ENCODE results near the gene DOCK9. TPM values are rescaled to one million over a fixed set of nuclear protein-coding genes. Genes with fewer than 3 reads are reported as not detected.

DOCK9 gene
- polyA plus RNA-seq, 1 of the 3 experiments (the other 2 are of a cell fraction), result 16.6 TPM

DNA sequence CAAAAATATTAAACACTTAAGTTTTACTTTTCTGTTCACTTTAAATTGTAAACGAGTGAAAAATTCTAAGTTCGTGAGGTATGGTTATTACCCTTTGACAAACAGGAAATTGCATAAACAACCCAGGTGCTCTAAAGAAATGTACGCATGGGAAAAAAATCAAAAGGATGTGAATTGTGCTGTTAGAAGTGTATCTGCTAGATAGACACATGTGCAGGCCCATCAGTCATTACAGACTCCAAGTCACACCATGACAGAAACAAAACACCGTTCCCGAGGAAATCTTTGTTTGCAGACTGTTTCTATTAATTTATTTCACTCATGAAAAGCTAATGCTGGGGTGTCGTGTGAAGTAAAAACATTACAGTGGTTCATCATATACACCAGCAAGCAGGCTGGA is 17.0 kb upstream of the DOCK9 start:
- Histone ChIP-seq H3F3A (replicated peaks; ENCODE audit: insufficient read depth) (no peaks in the 10 kb centered on the region), H3K36me3 (replicated peaks in 1 of 2; ENCODE audit: control insufficient read depth in 1 of 2, insufficient read depth in 2 of 2, low read length in 1 of 2) (no peaks in the 10 kb centered on the region), H3K9me3 (no peaks in the 10 kb centered on the region), H3K4me3 (ENCODE audit: low read depth in 2 of 2, low read length in 1 of 2) (no peak overlapping the region), H3K27me3 (ENCODE audit: insufficient read depth) (no peaks in the 10 kb centered on the region), H4K20me1 (ENCODE audit: insufficient read depth) (no peaks in the 10 kb centered on the region), H2AFZ (ENCODE audit: low read depth) (no peak overlapping the region), H3K27ac (ENCODE audit: low read depth in 2 of 2, low read length in 1 of 2) (no peak overlapping the region), H3K9ac (no peak overlapping the region), H3K79me2 (ENCODE audit: insufficient read depth) (no peaks in the 10 kb centered on the region), H3K4me1 (ENCODE audit: control insufficient read depth in 1 of 2, insufficient read depth in 2 of 2, low read depth in 1 of 2, low read length in 1 of 2) (peaks cover 21 to 24% of the 10 kb centered on the region in 2 experiments; a peak in 3 of 4 replicates), H3K9me2 (no peaks in the 10 kb centered on the region), H3K4me2 (no peak overlapping the region)
- TF ChIP-seq SIN3A (IDR thresholded peaks at IDR 0.05; ENCODE audit: borderline replicate concordance, low read depth, low read length) (no peak), RCOR1 (IDR thresholded peaks at IDR 0.05; ENCODE audit: low read length) (no peak), GABPA (IDR thresholded peaks at IDR 0.05; ENCODE audit: low read depth) (no peak), EP300 (IDR thresholded peaks at IDR 0.05; ENCODE audit: borderline replicate concordance in 1 of 2, low read depth in 1 of 2, low read length in 1 of 2) (no peak), JUND (IDR thresholded peaks at IDR 0.05) (no peak)
- 93% methylated on average over 6 of the region's 6 CpGs for WGBS (ENCODE audit: low lambda C conversion rate)
- DNase-seq, result no peak
- ChIA-PET POLR2A (no interaction called here), CTCF (no interaction called here)

DNA sequence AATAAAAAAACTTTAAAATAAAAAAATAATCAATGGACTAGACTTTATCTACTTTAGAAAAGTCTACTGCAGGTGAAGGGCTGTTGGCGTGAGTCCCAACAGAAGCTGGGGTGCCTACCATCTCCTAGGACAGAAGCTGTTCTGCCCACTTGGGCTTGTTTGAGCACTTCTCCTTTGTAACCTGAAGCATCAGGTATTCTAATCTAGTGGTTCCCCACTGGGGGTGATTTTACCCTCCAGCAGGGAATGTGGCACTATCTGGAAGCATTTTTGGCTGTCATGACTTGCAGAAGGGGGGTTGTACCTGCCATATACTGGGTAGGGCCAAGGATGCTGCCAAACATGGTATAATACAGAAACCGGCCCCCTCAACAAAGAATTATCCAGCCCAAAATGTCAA is 16.2 kb upstream of the DOCK9 start:
- Histone ChIP-seq H3K9me3 (no peaks in the 10 kb centered on the region), H3K9ac (no peak overlapping the region), H3K4me3 (ENCODE audit: low read depth in 2 of 2, low read length in 1 of 2) (no peak overlapping the region), H4K20me1 (ENCODE audit: insufficient read depth) (no peaks in the 10 kb centered on the region), H3K27ac (ENCODE audit: low read depth in 2 of 2, low read length in 1 of 2) (no peak overlapping the region), H3K9me2 (no peaks in the 10 kb centered on the region), H2AFZ (ENCODE audit: low read depth) (no peak overlapping the region), H3K27me3 (ENCODE audit: insufficient read depth) (no peaks in the 10 kb centered on the region), H3K79me2 (ENCODE audit: insufficient read depth) (no peaks in the 10 kb centered on the region), H3K4me2 (no peak overlapping the region), H3F3A (replicated peaks; ENCODE audit: insufficient read depth) (no peaks in the 10 kb centered on the region), H3K36me3 (replicated peaks in 1 of 2; ENCODE audit: control insufficient read depth in 1 of 2, insufficient read depth in 2 of 2, low read length in 1 of 2) (no peaks in the 10 kb centered on the region), H3K4me1 (ENCODE audit: control insufficient read depth in 1 of 2, insufficient read depth in 2 of 2, low read depth in 1 of 2, low read length in 1 of 2) (peaks cover 14 to 16% of the 10 kb centered on the region in 2 experiments; a peak in 3 of 4 replicates)
- no peak for DNase-seq
- ChIA-PET CTCF (no interaction called here), POLR2A (no interaction called here)
- 100% methylated on average over 2 of the region's 2 CpGs for WGBS (ENCODE audit: low lambda C conversion rate)
- TF ChIP-seq TEAD4 (IDR thresholded peaks at IDR 0.05; ENCODE audit: borderline replicate concordance, insufficient read depth) (no peak), JUND (IDR thresholded peaks at IDR 0.05) (no peak), FOXM1 (IDR thresholded peaks at IDR 0.05; ENCODE audit: low read depth) (no peak), EZH2phosphoT487 (IDR thresholded peaks at IDR 0.05; ENCODE audit: borderline replicate concordance, low read depth) (no peak), RCOR1 (IDR thresholded peaks at IDR 0.05; ENCODE audit: low read length) (no peak), RXRA (IDR thresholded peaks at IDR 0.05; ENCODE audit: borderline replicate concordance, low read depth) (no peak), TAF1 (IDR thresholded peaks at IDR 0.05; ENCODE audit: borderline replicate concordance, low read depth, low read length) (no peak), YY1 (IDR thresholded peaks at IDR 0.05; ENCODE audit: low read depth) (no peak), TCF12 (IDR thresholded peaks at IDR 0.05) (no peak)
- TF ChIP-seq, protein P1, sequence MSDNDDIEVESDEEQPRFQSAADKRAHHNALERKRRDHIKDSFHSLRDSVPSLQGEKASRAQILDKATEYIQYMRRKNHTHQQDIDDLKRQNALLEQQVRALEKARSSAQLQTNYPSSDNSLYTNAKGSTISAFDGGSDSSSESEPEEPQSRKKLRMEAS (IDR thresholded peaks at IDR 0.05; ENCODE audit: low read depth), result no peak

DNA sequence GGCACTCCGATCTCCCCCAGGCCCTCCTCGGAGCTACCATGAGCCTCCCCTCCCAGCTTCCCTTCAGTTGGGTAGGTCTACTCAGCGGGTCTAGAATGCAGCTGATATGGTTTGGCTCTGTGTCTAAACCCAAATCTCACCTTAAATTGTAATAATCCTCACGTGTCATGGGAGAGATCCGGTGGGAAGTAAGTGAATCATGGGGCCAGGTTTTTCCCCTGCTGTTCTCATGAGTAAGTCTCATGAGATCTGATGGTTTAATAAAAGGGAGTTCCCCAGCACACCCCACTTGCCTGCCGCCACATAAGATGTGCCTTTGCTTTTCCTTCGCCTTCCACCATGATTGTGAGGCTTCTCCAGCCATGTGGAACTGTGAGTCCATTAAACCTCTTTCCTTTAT is 14.5 kb upstream of the DOCK9 start:
- no peaks in the 10 kb centered on the region; a peak in 1 of 4 replicates for H3K4me1 ChIP-seq (ENCODE audit: control insufficient read depth in 1 of 2, insufficient read depth in 2 of 2, low read depth in 1 of 2, low read length in 1 of 2)
- no peak overlapping the region for H3K27ac ChIP-seq (ENCODE audit: low read depth in 2 of 2, low read length in 1 of 2)
- H2AFZ ChIP-seq (ENCODE audit: low read depth), result no peak overlapping the region
- H4K20me1 ChIP-seq (ENCODE audit: insufficient read depth), result no peaks in the 10 kb centered on the region
- WGBS (ENCODE audit: low lambda C conversion rate), result 78% methylated on average over 7 of the region's 7 CpGs
- no peaks in the 10 kb centered on the region for H3K9me2 ChIP-seq
- no peaks in the 10 kb centered on the region for H3K27me3 ChIP-seq (ENCODE audit: insufficient read depth)
- H3K36me3 ChIP-seq (replicated peaks in 1 of 2; ENCODE audit: control insufficient read depth in 1 of 2, insufficient read depth in 2 of 2, low read length in 1 of 2), result no peaks in the 10 kb centered on the region
- ChIA-PET POLR2A (no interaction called here), CTCF (interaction anchor here (1.0 kb wide), 1 partner anchor 42 kb away, joined by 3 read pairs; no protein-coding TSS in a partner anchor)
- H3F3A ChIP-seq (replicated peaks; ENCODE audit: insufficient read depth), result no peaks in the 10 kb centered on the region
- H3K4me3 ChIP-seq (ENCODE audit: low read depth in 2 of 2, low read length in 1 of 2), result no peak overlapping the region
- no peaks in the 10 kb centered on the region for H3K9me3 ChIP-seq
- no peak overlapping the region for H3K9ac ChIP-seq
- no peak overlapping the region for H3K4me2 ChIP-seq
- TF ChIP-seq CHD2 (IDR thresholded peaks at IDR 0.05; ENCODE audit: low read length, partially characterized antibody) (no peak), POLR2AphosphoS5 (IDR thresholded peaks at IDR 0.05; ENCODE audit: low read depth, low read length) (no peak), SIN3A (IDR thresholded peaks at IDR 0.05; ENCODE audit: borderline replicate concordance, low read depth, low read length) (no peak), YY1 (IDR thresholded peaks at IDR 0.05; ENCODE audit: low read depth) (no peak), EZH2phosphoT487 (IDR thresholded peaks at IDR 0.05; ENCODE audit: borderline replicate concordance, low read depth) (no peak), JUND (IDR thresholded peaks at IDR 0.05) (no peak), FOSL2 (IDR thresholded peaks at IDR 0.05; ENCODE audit: borderline replicate concordance, low read depth) (no peak), SMC3 (IDR thresholded peaks at IDR 0.05; ENCODE audit: low read depth, low read length) (no peak), TAF1 (IDR thresholded peaks at IDR 0.05; ENCODE audit: borderline replicate concordance, low read depth, low read length) (no peak)
- TF ChIP-seq, protein P2, sequence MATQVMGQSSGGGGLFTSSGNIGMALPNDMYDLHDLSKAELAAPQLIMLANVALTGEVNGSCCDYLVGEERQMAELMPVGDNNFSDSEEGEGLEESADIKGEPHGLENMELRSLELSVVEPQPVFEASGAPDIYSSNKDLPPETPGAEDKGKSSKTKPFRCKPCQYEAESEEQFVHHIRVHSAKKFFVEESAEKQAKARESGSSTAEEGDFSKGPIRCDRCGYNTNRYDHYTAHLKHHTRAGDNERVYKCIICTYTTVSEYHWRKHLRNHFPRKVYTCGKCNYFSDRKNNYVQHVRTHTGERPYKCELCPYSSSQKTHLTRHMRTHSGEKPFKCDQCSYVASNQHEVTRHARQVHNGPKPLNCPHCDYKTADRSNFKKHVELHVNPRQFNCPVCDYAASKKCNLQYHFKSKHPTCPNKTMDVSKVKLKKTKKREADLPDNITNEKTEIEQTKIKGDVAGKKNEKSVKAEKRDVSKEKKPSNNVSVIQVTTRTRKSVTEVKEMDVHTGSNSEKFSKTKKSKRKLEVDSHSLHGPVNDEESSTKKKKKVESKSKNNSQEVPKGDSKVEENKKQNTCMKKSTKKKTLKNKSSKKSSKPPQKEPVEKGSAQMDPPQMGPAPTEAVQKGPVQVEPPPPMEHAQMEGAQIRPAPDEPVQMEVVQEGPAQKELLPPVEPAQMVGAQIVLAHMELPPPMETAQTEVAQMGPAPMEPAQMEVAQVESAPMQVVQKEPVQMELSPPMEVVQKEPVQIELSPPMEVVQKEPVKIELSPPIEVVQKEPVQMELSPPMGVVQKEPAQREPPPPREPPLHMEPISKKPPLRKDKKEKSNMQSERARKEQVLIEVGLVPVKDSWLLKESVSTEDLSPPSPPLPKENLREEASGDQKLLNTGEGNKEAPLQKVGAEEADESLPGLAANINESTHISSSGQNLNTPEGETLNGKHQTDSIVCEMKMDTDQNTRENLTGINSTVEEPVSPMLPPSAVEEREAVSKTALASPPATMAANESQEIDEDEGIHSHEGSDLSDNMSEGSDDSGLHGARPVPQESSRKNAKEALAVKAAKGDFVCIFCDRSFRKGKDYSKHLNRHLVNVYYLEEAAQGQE (IDR thresholded peaks at IDR 0.05; ENCODE audit: low read depth, low read length), result no peak
- no peaks in the 10 kb centered on the region for H3K79me2 ChIP-seq (ENCODE audit: insufficient read depth)
- no peak for DNase-seq

Data from SK-N-SH (cell line).